ENCODE data around the gene SQOR. TPM values are rescaled to one million over a fixed set of nuclear protein-coding genes. Genes with fewer than 3 reads are reported as not detected.

The SQOR gene
- polyA plus RNA-seq, 3 donors, result 78.9 to 292 (median 232) TPM

DNA sequence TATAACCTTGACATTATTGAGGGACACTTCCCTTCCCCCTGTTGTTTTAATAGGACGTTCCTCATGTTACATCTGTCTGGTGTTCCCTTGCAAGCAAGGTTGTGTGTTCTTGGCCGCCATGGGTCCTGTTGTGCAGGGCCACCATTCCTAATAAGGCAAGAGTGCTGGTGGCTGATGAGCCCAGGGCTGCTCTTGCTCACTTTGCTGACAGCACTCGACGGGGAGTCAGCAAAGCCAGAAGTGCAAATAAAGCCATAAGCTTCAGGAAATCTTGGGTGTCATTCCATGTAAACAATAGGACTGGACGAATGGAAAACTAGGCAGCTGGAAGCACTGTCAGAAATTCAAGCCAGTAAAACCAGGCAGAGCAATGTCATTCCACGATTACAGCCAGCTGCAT is 75.8 kb downstream of the SQOR start:
- Histone ChIP-seq H4K20me1 (ENCODE audit: insufficient read depth, low read length) (no peaks in the 10 kb centered on the region), H3K4me3 (replicated peaks in 1 of 3; ENCODE audit: low read depth in 2 of 3, low read length in 3 of 3) (no peak overlapping the region), H3K9me3 (replicated peaks in 1 of 2; ENCODE audit: control insufficient read depth in 1 of 2, insufficient read depth in 1 of 2, low read length in 2 of 2) (no peaks in the 10 kb centered on the region), H3K4me2 (replicated peaks; ENCODE audit: extremely low read depth, low read length, poor library complexity, severe bottlenecking) (no peak overlapping the region), H3K9ac (ENCODE audit: insufficient read depth, low read length, poor library complexity, severe bottlenecking) (no peak overlapping the region), H3K27ac (ENCODE audit: low read depth in 1 of 2, low read length in 2 of 2) (no peak overlapping the region), H3K36me3 (replicated peaks in 1 of 2; ENCODE audit: control insufficient read depth in 1 of 2, insufficient read depth in 2 of 2, low read length in 2 of 2) (no peaks in the 10 kb centered on the region), H3K79me2 (ENCODE audit: insufficient read depth, low read length) (no peaks in the 10 kb centered on the region), H3K4me1 (ENCODE audit: control insufficient read depth in 1 of 2, insufficient read depth in 2 of 2, low read length in 2 of 2) (no peaks in the 10 kb centered on the region), H3K27me3 (ENCODE audit: control insufficient read depth in 2 of 2, insufficient read depth in 2 of 2, low read length in 2 of 2) (peaks cover 3% of the 10 kb centered on the region in 2 donors), H2AFZ (ENCODE audit: insufficient read depth, low read depth, low read length, poor library complexity, severe bottlenecking) (no peak overlapping the region)
- WGBS (ENCODE audit: insufficient coverage), result 75% methylated on average over 4 of the region's 6 CpGs
- intact Hi-C loops (cut with micrococcal nuclease), result no loop called here
- H3K9me3 Mint-ChIP-seq, result no peaks in the 10 kb centered on the region
- TF ChIP-seq, protein P1, sequence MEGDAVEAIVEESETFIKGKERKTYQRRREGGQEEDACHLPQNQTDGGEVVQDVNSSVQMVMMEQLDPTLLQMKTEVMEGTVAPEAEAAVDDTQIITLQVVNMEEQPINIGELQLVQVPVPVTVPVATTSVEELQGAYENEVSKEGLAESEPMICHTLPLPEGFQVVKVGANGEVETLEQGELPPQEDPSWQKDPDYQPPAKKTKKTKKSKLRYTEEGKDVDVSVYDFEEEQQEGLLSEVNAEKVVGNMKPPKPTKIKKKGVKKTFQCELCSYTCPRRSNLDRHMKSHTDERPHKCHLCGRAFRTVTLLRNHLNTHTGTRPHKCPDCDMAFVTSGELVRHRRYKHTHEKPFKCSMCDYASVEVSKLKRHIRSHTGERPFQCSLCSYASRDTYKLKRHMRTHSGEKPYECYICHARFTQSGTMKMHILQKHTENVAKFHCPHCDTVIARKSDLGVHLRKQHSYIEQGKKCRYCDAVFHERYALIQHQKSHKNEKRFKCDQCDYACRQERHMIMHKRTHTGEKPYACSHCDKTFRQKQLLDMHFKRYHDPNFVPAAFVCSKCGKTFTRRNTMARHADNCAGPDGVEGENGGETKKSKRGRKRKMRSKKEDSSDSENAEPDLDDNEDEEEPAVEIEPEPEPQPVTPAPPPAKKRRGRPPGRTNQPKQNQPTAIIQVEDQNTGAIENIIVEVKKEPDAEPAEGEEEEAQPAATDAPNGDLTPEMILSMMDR (IDR thresholded peaks at IDR 0.05), result no peak
- DNase-seq, result no peak
- H3K27ac Mint-ChIP-seq, result peak overlapping the region in 1 of 7 donors; percentile 22
- no peaks in the 10 kb centered on the region for H3K36me3 Mint-ChIP-seq
- H3K4me3 Mint-ChIP-seq, result no peak overlapping the region
- peaks cover 2 to 8% (median 3%) of the 10 kb centered on the region in 3 donors for H3K27me3 Mint-ChIP-seq (ENCODE audit: low read depth in 3 of 3)
- H3K4me1 Mint-ChIP-seq, result peaks cover 9% of the 10 kb centered on the region

DNA sequence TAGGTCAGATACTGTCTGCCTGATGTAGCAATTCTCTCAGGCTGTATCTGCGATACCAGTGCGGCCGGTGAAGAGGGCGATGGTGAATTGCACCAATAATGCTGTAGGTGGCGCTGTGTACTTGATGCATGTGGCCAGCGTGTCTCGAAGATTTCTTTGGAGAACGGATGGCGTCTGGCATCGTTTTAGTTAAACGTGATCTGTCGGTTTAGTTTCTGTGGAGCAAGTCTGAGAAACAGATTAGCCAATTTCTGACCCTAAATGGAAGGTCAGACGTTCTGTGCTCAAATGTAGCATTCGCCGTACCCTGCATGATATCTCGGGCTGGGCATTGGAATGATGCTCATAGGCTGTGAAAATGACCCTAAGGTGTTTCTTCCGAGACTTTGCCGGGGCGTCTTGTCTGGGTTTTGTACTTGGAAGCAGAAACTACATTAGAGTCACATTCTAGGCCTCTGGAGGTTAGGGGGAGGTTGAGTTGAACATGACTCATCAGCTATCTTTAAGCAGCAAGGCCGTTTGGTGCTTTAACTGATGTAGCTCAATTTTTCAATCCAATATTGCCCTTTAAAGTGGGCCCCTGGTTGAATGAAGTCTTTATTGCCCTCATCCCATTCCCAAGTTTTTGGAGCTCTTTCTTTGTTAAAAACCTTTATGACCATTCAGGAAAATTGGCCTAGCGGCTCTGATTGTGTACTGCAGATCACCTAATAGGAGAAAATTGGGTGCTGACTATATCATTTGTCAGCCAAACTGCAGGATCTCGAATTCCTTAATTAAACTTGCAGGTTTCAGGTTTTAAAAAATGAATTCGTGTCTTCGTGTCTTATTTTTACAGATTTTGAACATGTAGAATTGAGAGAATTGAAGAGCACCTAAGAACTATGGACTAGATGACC is 80.0 kb downstream of the SQOR start:
- Histone ChIP-seq H3K27me3 (ENCODE audit: control insufficient read depth in 2 of 2, insufficient read depth in 2 of 2, low read length in 2 of 2) (peaks cover 6 to 10% of the 10 kb centered on the region in 2 donors), H3K9ac (ENCODE audit: insufficient read depth, low read length, poor library complexity, severe bottlenecking) (no peak overlapping the region), H3K4me2 (replicated peaks; ENCODE audit: extremely low read depth, low read length, poor library complexity, severe bottlenecking) (no peak overlapping the region), H3K79me2 (ENCODE audit: insufficient read depth, low read length) (no peaks in the 10 kb centered on the region), H3K27ac (ENCODE audit: low read depth in 1 of 2, low read length in 2 of 2) (no peak overlapping the region), H3K4me3 (replicated peaks in 1 of 3; ENCODE audit: low read depth in 2 of 3, low read length in 3 of 3) (no peak overlapping the region), H2AFZ (ENCODE audit: insufficient read depth, low read depth, low read length, poor library complexity, severe bottlenecking) (no peak overlapping the region), H4K20me1 (ENCODE audit: insufficient read depth, low read length) (no peaks in the 10 kb centered on the region), H3K9me3 (replicated peaks in 1 of 2; ENCODE audit: control insufficient read depth in 1 of 2, insufficient read depth in 1 of 2, low read length in 2 of 2) (no peaks in the 10 kb centered on the region), H3K4me1 (ENCODE audit: control insufficient read depth in 1 of 2, insufficient read depth in 2 of 2, low read length in 2 of 2) (no peaks in the 10 kb centered on the region), H3K36me3 (replicated peaks in 1 of 2; ENCODE audit: control insufficient read depth in 1 of 2, insufficient read depth in 2 of 2, low read length in 2 of 2) (no peaks in the 10 kb centered on the region)
- Mint-ChIP-seq H3K4me3 (no peak overlapping the region), H3K9me3 (no peaks in the 10 kb centered on the region), H3K27me3 (ENCODE audit: low read depth in 3 of 3) (peaks cover 0 to 18% (median 17%) of the 10 kb centered on the region in 3 donors), H3K36me3 (no peaks in the 10 kb centered on the region), H3K27ac (no peak overlapping the region), H3K4me1 (peaks cover 5% of the 10 kb centered on the region)
- TF ChIP-seq, protein P1 (IDR thresholded peaks at IDR 0.05), result peak; percentile 87
- intact Hi-C loops (cut with micrococcal nuclease), result no loop called here
- DNase-seq, result peak; percentile 13 to 35 (median 20)
- WGBS (ENCODE audit: insufficient coverage), result 33% methylated on average over 17 of the region's 24 CpGs
